Measurements from ENCODE around the gene COMMD1.

GRCh38 chr2:62184512-62185230 lies 279.2 kb downstream of the COMMD1 start:
- TF ChIP-seq EZH2 (IDR thresholded peaks at IDR 0.05; ENCODE audit: borderline replicate concordance), result no peak
- no peak for TF ChIP-seq CTCF (IDR thresholded peaks at IDR 0.05; ENCODE audit: poor library complexity)
- TF ChIP-seq EZH2phosphoT487 (IDR thresholded peaks at IDR 0.05; ENCODE audit: low read depth, severe bottlenecking, unreplicated experiment), result no peak

All from hepatocyte (in vitro differentiated cells).